HUDEP-2 (cell line): ENCODE results near the gene SLC26A4.

ENCODE experiments used
- DNase-seq, 76 experiments: peaks; one replicate each; lab custom pipeline; 2025; ENCODE audit not compliant: unreplicated experiment in 76 of 76; lab: John Stamatoyannopoulos, UW

Gene SLC26A4

DNA sequence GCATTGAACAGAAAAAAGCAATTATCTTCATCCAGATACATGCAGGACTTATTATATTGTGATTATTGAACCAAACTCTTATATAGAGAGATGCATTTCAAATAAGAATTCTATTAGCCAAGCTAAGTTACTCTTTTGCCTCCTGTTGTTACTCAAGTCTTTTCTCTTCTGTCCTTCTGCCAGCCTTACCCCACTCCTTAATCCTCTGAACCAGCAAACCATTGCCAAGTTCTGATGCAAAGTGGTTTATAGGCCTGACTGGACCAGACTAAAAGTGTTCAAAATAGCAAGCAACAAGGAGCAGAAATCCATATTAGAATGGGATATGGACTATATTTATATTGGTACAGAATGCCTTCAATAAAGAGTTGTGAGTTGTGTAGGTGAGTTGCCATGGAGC, 2.2 kb upstream of the SLC26A4 start:
- DNase-seq, result no peak

DNA sequence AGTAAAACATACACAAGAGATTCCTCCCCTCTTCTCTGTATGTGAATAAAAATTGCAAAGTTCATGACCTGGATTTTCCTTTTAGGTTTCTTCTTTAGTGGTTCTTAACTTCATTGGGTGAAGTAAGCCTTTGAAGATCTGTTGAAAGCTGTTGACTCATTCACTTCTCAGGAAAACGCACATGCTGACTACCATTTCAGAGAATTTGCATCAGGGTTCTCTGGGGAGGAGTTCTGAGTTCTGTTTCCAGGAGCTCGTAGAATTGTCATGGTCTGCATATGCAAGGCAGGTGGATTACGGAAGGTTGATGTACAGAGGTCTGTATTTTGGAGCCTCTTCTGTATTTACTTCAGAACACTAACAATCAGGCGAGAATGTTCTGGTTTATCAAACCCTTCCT, 962 bp upstream of the SLC26A4 start:
- no peak for DNase-seq

DNA sequence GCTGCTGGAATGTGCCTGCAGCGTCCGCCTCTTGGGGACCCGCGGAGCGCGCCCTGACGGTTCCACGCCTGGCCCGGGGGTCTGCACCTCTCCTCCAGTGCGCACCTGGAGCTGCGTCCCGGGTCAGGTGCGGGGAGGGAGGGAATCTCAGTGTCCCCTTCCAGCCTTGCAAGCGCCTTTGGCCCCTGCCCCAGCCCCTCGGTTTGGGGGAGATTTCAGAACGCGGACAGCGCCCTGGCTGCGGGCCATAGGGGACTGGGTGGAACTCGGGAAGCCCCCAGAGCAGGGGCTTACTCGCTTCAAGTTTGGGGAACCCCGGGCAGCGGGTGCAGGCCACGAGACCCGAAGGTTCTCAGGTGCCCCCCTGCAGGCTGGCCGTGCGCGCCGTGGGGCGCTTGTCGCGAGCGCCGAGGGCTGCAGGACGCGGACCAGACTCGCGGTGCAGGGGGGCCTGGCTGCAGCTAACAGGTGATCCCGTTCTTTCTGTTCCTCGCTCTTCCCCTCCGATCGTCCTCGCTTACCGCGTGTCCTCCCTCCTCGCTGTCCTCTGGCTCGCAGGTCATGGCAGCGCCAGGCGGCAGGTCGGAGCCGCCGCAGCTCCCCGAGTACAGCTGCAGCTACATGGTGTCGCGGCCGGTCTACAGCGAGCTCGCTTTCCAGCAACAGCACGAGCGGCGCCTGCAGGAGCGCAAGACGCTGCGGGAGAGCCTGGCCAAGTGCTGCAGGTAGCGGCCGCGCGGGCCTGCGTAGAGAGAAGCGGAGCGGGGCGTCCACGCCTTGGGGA, 645 bp downstream of the SLC26A4 start:
- DNase-seq, result peak in 33 of 76 experiments; percentile 6 to 46 (median 20)

DNA sequence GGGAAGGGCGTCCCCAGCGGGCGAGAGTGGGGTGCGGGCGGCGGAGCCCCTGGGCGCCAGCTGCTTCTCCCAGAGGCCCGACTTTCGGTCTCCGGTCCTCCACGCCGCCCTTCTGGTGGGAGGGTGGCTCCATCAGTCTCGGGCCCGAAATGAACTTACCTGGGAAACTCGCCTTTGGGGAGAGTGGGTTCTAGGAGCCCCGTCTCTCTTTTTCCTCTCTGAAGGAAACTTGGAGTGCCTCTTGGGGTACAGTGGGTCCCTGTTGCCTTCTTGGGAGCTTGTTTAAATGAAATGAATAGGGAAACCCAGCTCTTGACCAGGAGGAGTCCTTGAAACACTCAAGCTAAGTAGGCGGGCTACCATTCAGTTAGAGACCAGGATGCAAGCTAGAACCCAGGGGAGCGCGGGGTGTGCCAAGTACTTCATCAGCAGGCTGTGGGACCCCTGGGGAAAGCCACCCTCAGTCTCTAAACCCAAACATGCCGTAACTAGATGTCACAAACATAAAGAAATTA, 1.3 kb downstream of the SLC26A4 start:
- DNase-seq, result no peak

DNA sequence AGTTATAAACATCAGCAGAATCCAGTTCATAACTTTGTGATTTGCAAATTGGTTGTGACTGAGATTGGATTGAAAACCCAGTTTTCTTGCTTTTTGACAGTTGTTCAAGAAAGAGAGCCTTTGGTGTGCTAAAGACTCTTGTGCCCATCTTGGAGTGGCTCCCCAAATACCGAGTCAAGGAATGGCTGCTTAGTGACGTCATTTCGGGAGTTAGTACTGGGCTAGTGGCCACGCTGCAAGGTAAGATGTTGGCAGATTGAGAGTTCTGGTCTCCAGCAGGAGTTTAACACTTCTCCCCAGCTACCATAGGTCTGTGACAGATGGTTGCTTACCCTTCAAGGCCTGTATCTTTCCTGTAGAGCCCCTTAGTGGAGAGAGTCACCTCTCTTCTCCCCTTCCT, 2.6 kb downstream of the SLC26A4 start:
- no peak for DNase-seq

DNA sequence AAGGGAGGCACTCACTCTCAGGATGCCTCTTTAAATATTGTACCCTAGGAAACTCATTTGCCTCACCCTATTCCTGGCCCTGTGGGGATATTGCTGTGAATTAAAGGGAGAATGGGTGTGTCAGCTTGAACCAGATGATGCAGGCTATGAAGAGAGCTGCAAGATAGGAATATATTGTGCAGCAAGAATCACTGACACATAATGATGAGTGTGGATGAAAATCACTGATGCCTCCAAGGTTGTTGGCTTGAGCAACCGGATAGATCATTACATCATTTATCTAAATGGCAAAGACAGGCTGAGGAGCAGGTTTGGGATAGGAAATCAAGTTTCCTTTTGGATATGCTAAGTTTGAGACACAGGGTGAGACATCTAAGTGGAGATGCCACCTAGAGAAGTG, 6.2 kb downstream of the SLC26A4 start:
- no peak for DNase-seq

DNA sequence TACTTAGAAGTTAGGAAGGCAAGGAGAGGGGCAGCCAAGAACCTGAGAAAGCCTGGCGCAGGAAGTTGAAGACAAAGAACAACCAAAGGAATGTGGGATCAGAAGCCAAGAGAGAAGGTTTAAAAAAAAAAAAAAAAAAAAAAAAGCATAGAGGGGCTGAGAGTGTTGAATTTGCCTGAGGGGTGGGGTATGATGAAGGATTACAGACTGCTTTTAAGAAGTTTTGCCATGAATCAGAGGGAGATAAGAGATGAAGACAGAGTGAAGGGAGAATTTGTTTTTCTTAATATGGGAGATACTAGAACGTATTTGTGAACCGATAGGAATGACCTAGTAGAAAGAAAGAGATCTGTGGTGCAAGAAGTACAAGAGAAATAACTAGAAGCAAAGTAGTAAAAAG, 6.7 kb downstream of the SLC26A4 start:
- DNase-seq, result no peak

DNA sequence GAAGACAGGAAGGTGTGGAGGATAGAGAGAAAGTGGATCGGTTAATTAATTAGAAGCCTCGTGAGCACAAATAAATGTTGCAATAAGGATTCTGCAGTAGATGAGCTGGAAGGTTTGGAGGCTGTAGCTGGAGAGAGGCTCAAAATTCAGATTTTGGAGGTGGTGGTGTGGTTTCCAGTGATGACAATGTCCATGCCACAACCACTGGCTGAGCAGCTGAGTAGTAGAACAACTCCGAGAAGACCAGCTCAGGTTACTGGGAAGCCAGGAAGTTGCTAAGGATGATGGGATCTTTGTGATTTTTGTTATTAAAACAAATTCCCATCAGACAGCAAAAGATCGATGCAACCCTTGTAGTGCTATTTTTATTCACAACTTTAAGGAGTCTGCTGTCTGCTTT, 7.7 kb downstream of the SLC26A4 start:
- no peak for DNase-seq

DNA sequence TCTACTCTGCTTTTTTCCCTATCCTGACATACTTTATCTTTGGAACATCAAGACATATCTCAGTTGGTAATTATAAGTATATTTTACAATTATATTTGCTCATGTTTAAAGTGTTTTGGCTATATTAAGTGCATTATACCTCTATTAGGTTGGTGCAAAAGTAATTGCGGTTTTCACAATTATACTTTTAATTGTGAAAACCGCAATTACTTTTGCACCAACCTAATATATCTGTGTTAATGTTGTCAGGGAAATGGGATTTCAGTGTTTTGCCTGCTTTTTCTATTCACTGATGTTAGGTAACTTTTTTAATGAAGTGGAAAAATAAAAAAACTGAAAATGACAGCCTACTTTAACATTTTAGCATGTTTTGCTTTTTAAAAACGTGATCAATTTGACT, 11.6 kb downstream of the SLC26A4 start:
- no peak for DNase-seq

DNA sequence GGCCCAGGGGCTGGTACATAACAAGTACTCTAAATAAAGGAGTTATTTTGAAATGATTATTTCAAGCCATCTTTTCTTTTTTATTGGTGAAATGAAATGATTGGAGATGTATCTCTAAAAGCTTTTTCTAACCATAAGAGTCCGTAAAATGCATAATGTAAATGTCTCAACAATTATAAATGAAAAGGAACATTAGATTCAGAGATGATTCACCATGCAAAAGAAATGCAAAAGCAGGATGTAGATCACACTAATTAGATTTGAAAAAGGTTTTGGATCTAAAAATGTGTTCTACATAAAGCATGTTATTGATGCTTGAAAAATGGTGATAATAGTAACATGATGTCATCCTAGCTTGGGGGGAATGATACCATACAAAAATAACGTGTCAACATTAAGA, 15.6 kb downstream of the SLC26A4 start:
- no peak for DNase-seq

DNA sequence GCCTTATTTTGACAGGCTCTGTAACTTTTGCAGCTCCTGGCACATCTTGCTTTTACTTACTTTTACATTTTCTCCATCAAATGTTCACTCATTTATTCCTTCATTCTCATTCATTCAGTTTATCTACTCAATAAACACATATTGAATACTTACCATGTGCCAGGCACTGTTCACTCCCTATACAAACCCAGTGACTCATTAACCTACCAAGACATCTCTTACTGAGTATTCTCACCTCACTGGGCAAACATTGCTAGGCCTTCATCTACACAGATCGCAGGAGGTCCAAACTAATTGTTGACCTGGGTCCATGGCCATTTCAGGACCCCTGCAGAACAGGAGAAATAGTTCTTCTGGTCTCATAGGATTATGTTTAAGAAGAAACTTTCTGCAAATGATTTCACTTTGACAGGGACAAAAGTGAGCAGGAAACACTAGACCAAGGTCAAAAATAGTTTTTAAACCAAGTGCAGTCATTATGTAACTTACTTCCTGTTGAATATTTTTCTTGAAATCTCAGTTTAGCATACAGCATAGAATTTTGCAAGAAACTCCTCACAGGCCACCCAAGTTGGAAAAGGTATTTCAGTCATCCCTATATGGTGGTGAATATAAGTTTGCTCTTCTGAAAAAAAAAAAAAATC, 17.6 kb downstream of the SLC26A4 start:
- no peak for DNase-seq

DNA sequence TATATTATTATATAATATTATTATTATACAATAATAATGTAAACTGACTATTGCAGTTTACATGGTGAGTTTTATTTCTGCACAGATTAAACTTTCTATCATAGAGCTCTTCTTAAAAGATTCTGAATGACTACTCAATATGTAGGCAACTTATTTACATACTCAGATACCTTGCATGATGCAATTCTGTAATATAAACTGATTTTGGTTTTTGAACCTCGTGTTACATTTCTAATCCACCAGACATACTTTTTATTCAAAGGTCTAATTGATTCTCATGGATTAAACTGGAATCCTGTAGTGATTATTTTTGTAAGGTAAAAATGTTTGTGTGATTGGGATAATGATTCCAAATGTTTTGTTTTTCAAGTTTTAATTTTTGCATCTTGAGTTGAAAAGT, 19.9 kb downstream of the SLC26A4 start:
- DNase-seq, result no peak

DNA sequence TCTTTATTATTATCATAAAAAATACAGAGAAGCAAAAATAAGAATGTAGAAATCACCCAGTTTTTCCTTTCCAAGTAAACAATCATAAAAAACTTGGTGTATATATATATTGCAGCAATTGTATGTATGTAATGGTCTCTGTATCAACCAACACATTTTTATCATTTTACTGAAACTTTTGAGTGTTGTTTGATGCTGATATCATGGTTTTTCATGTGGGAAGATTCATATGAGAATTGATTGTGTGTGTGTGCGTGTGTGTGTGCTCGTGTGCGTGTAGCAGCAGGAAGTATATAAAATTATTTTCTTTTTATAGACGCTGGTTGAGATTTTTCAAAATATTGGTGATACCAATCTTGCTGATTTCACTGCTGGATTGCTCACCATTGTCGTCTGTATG, 22.3 kb downstream of the SLC26A4 start:
- no peak for DNase-seq

DNA sequence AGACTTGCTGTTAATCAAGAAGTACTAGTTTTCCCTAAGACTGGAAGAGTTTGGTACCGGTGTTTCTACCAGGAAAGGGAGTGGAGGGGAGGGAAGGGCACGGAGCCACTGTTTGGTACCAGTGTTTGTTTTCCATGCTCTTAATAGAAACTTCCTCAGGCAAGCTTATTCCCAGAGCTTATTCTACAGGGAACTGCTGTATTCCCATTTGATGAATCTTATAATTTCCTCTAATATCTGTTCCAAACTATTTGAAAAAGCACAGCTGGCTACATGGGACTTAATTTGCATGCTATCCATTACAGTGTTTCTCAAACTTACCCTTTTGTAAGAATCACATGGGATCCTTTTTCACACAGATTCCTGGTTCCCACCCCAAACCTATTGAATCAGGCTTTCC, 23.7 kb downstream of the SLC26A4 start:
- DNase-seq, result no peak

DNA sequence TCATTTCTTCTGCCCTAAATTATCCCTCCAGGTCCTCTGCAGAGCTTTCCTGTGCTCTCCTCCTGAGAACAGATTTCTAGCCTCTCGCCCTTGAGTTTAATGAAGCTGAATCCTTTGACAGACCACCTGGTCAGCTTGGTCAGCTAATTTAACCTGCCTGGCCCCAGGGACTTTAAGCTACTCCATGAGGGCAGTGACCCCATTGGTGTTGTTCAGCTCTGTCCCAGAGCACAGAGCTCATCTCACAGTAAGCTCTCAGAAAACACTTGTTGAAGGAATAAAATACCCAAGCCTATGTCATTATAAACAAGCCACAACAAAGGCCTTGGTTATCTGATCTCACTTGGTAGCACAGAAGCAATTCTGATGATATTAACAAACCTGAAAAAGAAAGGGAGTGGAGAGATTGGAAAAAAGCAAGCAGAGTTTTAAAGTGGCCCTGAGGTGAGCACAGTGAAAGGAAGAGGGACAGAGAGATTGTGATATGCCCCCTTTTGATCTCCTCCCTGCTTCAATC, 24.4 kb downstream of the SLC26A4 start:
- no peak for DNase-seq

DNA sequence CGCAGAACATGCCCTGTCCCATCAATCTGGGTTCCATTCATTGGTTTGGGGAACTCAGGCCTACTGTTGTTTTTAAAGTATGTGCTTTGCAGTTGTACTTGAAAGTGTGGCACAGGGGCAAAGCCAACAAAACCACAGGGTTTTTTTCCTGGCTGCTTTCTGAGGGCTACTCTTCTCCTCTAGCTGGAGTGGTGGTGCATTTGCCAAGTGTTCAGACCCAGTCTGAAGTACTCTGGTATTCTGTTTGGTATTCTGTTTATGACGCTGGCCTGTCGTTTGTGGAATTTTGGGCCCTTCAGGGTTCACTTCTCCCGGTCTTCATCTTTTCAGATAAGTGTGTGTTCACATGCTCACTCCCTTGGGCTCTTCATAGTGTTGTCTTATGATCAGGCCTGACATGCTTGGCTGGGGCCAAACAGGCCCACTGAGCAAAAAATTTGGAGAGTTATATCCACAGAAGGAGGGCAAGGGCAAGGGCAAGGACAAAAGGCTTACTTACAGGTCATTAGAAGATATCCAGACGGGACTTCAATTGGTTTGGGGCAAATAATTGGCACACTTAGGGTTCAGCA, 26.3 kb downstream of the SLC26A4 start:
- no peak for DNase-seq

DNA sequence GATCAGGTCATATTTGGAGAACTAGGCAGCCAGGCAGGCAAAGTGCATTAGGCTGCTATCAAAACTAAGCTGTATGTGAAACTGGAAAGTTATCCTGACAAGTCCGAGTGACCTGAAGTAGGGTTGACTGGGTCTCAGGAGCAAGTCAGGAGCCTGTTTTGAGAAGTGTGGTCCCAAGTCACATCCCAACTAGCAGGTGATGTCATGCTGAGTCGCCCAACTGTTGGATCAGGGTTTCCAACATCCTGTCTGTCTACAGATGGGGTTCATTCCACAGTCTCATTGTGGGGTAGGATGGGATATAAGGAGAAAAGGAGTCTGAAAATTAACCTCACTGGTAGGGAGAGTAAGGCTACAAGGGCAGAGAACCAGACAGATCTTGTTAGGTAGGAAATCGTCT, 27.0 kb downstream of the SLC26A4 start:
- no peak for DNase-seq

DNA sequence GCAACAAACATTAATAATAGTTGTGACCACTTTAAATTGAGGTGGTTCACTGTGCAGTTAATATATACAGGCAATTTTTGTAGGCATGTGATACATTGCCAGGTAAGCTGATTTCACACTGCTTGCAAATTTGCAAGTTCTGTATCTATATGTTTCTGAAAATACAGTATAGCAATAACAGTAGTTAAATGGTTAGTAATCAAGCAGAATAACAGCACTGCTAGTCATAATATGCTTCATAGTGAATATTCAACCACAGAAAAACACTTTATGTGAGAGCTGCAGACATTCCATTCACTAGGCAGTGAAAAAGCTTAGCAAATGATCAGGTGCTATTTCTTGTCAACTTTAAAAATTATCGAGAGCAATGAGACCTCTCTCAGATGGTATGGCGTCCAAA, 28.9 kb downstream of the SLC26A4 start:
- DNase-seq, result no peak

DNA sequence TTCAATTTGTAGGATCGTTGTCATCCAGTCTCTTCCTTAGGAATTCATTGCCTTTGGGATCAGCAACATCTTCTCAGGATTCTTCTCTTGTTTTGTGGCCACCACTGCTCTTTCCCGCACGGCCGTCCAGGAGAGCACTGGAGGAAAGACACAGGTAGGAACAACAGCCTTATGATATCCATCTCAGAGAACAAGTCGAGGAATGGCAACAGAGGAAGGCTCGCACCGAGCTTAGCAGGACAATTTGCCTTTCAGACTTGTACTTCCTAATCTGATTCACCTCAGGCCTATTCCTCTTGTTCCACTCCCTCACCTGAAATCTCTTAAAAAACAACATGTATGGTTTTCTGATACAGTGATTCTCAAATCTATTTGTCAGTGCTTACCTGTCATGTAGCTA, 29.5 kb downstream of the SLC26A4 start:
- no peak for DNase-seq

DNA sequence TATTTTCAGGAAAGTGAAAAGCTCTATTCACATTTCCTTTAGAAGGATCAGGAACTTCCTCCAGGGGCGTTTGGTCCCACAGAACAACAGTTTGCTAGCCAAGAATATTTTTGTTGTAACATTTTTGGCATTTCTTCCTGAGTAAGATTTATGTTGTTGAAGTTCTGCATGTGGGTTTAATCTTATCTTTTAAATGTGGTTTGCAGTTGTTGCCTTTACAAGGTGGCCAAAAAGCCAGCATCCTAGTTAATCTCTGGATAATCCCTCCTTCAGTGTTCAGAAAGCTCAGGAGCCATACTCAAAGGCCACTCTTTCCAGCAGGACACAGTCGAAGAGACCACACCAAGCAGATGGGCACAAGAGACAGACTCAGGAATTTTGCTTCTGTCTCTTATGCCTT, 30.0 kb downstream of the SLC26A4 start:
- no peak for DNase-seq

DNA sequence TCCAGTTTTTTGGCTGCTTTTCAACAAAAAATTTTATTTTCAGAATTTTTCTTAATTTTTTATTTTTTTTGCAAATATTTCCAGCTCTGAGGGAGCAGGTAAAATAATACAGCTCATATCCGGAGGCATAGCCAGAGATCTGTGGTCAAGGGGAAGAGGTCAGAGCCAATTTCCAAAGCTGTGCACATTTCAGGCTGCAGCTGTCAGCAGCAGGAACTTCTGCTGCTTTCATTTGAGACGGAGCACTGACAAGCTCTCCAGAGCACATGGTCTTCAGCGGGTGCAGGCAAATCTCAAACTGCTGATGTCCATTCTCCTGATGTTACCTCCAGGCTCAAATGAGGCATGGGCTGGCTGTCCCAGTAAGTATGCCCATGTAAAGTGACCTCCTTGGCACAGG, 31.1 kb downstream of the SLC26A4 start:
- DNase-seq, result no peak

DNA sequence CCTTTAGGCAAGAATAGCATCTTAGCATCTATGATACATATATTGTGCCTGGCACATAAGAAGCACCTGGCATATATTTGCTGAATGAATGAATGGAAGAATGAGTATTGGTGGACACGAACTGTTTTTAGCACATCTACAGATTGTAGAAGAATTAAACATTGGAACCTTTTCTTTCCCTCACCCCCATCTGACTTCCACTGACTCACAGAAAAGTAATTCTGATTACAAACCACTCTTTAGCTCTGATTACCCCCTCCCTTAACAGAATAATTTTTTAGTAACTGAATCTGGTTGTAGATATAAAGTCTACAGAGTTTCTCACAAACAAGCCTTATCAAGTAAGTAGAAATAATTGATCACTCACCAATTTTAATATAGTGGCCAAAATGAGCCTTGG, 31.9 kb downstream of the SLC26A4 start:
- no peak for DNase-seq
